ENCODE data around the gene BMPR1A.

Gene BMPR1A

GRCh38 chr10:86959737-86960002, 203.3 kb downstream of the BMPR1A start:
- in situ Hi-C loops (cut with HindIII; ENCODE audit: low sequenced_read_pairs) = no loop called here
- H3K4me3 ChIP-seq (ENCODE audit: low read depth, low read length) = no peak overlapping the region
- no peak for TF ChIP-seq CTCF (IDR thresholded peaks at IDR 0.05; ENCODE audit: low read depth, low read length, missing control alignments)

GRCh38 chr10:86960003-86960862, 203.8 kb downstream of the BMPR1A start:
- TF ChIP-seq CTCF (IDR thresholded peaks at IDR 0.05; ENCODE audit: low read depth, low read length, missing control alignments) = peak; percentile 62
- no peak for DNase-seq (ENCODE audit: low read depth)
- H3K4me3 ChIP-seq (ENCODE audit: low read depth, low read length) = no peak overlapping the region
- in situ Hi-C loops (cut with HindIII; ENCODE audit: low sequenced_read_pairs) = no loop called here

More at GRCh38 chr10:86959737-86960002, 203.3 kb downstream of the BMPR1A start:
- DNase-seq (ENCODE audit: low read depth) = no peak

- no peak for DNase-seq (ENCODE audit: low read depth)
- in situ Hi-C loops (cut with HindIII; ENCODE audit: low sequenced_read_pairs) = no loop called here
- no peak overlapping the region for H3K4me3 ChIP-seq (ENCODE audit: low read depth, low read length)
- TF ChIP-seq CTCF (IDR thresholded peaks at IDR 0.05; ENCODE audit: low read depth, low read length, missing control alignments) = no peak
Observed at GRCh38 chr10:86960863-86961434, 204.5 kb downstream of the BMPR1A start.

GRCh38 chr10:86961481-86962091, 205.2 kb downstream of the BMPR1A start:
- no peak for TF ChIP-seq CTCF (IDR thresholded peaks at IDR 0.05; ENCODE audit: low read depth, low read length, missing control alignments)
- no peak for DNase-seq (ENCODE audit: low read depth)
- no peak overlapping the region for H3K4me3 ChIP-seq (ENCODE audit: low read depth, low read length)
- in situ Hi-C loops (cut with HindIII; ENCODE audit: low sequenced_read_pairs) = no loop called here

GRCh38 chr10:86962136-86962980, 205.9 kb downstream of the BMPR1A start:
- H3K4me3 ChIP-seq (ENCODE audit: low read depth, low read length) = no peak overlapping the region
- TF ChIP-seq CTCF (IDR thresholded peaks at IDR 0.05; ENCODE audit: low read depth, low read length, missing control alignments) = no peak
- DNase-seq (ENCODE audit: low read depth) = no peak
- in situ Hi-C loops (cut with HindIII; ENCODE audit: low sequenced_read_pairs) = no loop called here

GRCh38 chr10:86962981-86963310, 206.5 kb downstream of the BMPR1A start:
- DNase-seq (ENCODE audit: low read depth) = no peak
- in situ Hi-C loops (cut with HindIII; ENCODE audit: low sequenced_read_pairs) = no loop called here
- TF ChIP-seq CTCF (IDR thresholded peaks at IDR 0.05; ENCODE audit: low read depth, low read length, missing control alignments) = no peak
- H3K4me3 ChIP-seq (ENCODE audit: low read depth, low read length) = no peak overlapping the region
